Gastrocnemius medialis (tissue), 4 donors: ENCODE measurements around the gene SRCAP.

Experiments
- POLR2A ChIP-seq, 2 donors: fragments of 450-650 bp; IDR thresholded peaks; one replicate each; pipeline ENCODE4 v1.6.1; 2017; ENCODE audit warnings: antibody characterized with exemption in 2 of 2, mild to moderate bottlenecking in 2 of 2, moderate library complexity in 2 of 2
- TF ChIP-seq, protein P1 (sequence below), 5 experiments: fragments of 450-650 bp in 3 of 5; fragments of 200-600 bp in 2 of 5; sonication (generic) in 2 of 5; IDR thresholded peaks in 4 of 5; conservative IDR thresholded peaks in 1 of 5; 1 replicate in 4 of 5; 2 replicates in 1 of 5; pipeline ENCODE4 v1.5.1; 2016 to 2019; ENCODE audit warnings: antibody characterized with exemption in 5 of 5, mild to moderate bottlenecking in 3 of 5, moderate library complexity in 3 of 5

DNA sequence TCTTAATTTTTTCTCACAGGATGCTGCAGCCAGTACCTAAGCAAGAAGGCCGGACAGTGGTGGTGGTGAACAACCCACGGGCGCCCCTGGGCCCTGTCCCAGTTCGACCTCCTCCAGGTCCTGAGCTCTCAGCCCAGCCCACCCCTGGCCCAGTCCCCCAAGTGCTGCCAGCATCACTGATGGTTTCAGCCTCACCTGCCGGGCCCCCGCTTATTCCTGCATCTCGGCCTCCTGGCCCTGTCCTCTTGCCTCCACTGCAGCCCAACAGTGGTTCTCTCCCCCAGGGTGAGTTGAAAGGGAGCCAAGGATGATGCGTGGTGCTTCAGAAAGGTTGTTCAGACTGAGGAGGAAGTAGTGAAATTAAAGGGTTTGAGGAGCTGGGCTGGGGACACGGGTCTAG, 21.7 kb downstream of the SRCAP start:
- TF ChIP-seq, protein P1, sequence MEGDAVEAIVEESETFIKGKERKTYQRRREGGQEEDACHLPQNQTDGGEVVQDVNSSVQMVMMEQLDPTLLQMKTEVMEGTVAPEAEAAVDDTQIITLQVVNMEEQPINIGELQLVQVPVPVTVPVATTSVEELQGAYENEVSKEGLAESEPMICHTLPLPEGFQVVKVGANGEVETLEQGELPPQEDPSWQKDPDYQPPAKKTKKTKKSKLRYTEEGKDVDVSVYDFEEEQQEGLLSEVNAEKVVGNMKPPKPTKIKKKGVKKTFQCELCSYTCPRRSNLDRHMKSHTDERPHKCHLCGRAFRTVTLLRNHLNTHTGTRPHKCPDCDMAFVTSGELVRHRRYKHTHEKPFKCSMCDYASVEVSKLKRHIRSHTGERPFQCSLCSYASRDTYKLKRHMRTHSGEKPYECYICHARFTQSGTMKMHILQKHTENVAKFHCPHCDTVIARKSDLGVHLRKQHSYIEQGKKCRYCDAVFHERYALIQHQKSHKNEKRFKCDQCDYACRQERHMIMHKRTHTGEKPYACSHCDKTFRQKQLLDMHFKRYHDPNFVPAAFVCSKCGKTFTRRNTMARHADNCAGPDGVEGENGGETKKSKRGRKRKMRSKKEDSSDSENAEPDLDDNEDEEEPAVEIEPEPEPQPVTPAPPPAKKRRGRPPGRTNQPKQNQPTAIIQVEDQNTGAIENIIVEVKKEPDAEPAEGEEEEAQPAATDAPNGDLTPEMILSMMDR (IDR thresholded peaks at IDR 0.05 in 4 of 5, conservative IDR thresholded peaks at IDR 0.05 in 1 of 5), result no peak
- no peak for TF ChIP-seq POLR2A (IDR thresholded peaks at IDR 0.05)
